Tibial nerve (tissue), 4 donors: Measurements from ENCODE around the gene MADD. TPM values are rescaled to one million over a fixed set of nuclear protein-coding genes. Genes with fewer than 3 reads are reported as not detected.

ENCODE experiments used
- DNase-seq, 2 donors: peaks; one replicate each; pipeline ENCODE4 v3.0.0-alpha.2; 2019; ENCODE audit warnings: low spot score in 2 of 2
- H3K27ac ChIP-seq, 4 donors: fragments of 200-600 bp; sonication (generic) in 3 of 4; one replicate each; pipeline ENCODE4 v1.5.1; 2017 to 2019; ENCODE audit warnings: mild to moderate bottlenecking in 1 of 4
- H3K27me3 ChIP-seq, 2 donors: fragments of 200-600 bp; sonication (generic) in 1 of 2; one replicate each; pipeline versions ENCODE4 v1.5.1 to v1.6.0; 2017 to 2019
- H3K36me3 ChIP-seq, 3 donors: fragments of 200-600 bp; sonication (generic); one replicate each; pipeline ENCODE4 v1.5.1; 2018 to 2019
- H3K4me1 ChIP-seq, 4 donors: fragments of 200-600 bp; sonication (generic) in 3 of 4; one replicate each; pipeline ENCODE4 v1.5.1; 2017 to 2019
- H3K4me3 ChIP-seq, 4 donors: fragments of 200-600 bp; sonication (generic) in 3 of 4; one replicate each; pipeline ENCODE4 v1.5.1; 2017 to 2019; ENCODE audit warnings: mild to moderate bottlenecking in 1 of 4, moderate library complexity in 1 of 4
- H3K9me3 ChIP-seq, 4 donors: fragments of 200-600 bp; sonication (generic) in 3 of 4; one replicate each; pipeline ENCODE4 v1.5.1; 2017 to 2019
- EP300 ChIP-seq, 2 donors: sonication (generic); formaldehyde crosslinking; IDR thresholded peaks; one replicate each; pipeline ENCODE4 v1.6.1; 2017; ENCODE audit warnings: antibody characterized with exemption in 2 of 2, mild to moderate bottlenecking in 1 of 2
- POLR2A ChIP-seq, 2 donors: fragments of 450-650 bp; IDR thresholded peaks; one replicate each; pipeline ENCODE4 v1.6.1; 2017; ENCODE audit warnings: antibody characterized with exemption in 2 of 2, mild to moderate bottlenecking in 2 of 2, moderate library complexity in 2 of 2
- WGBS, 2 donors: methylation state at CpG; one replicate each; pipeline ENCODE4 v1.1.5; 2018; 5-methylcytosine and 5-hydroxymethylcytosine counted together
- total RNA-seq, 4 donors: library from RNA; depleted of rRNA; stranded (reverse); fragments of >200 nt; gene quantifications; one replicate each; pipeline ENCODE4 v1.1.0, GENCODE V29; 2016
- TF ChIP-seq, protein P1 (sequence below), 5 experiments: fragments of 200-600 bp in 3 of 5; fragments of 450-650 bp in 2 of 5; sonication (generic) in 3 of 5; IDR thresholded peaks; one replicate each; pipeline ENCODE4 v1.5.1; 2016 to 2019; ENCODE audit warnings: antibody characterized with exemption in 5 of 5, mild to moderate bottlenecking in 3 of 5, moderate library complexity in 2 of 5

MADD gene
- total RNA-seq, 4 donors from 2014 or later: 41.9 to 68.0 (median 52.2) TPM

DNA sequence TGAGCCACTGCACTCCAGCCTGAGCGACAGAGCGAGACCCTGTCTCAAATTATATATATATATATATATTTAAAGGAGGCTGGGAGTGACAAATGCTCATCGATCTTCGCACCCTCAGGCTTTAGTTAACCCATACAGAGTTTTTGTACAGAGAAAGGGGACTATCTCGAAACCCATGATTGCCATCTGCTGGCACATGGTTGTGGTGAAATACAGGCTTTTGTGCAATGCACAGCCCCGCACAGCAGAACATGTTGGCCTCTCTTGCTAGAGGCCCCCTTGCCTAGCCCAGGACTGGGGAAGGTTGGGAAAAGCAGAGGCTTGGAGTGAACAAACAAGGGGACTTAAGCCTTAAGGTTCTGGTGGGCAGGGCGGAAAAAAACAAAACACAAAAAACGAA lies 78.9 kb downstream of the MADD start:
- Histone ChIP-seq H3K36me3 (no peaks in the 10 kb centered on the region), H3K9me3 (no peaks in the 10 kb centered on the region), H3K27ac (no peak overlapping the region), H3K4me1 (no peaks in the 10 kb centered on the region), H3K27me3 (no peaks in the 10 kb centered on the region), H3K4me3 (no peak overlapping the region)
- WGBS, 2 donors: 64 to 66% methylated on average over 8 of the region's 8 CpGs
- no peak for DNase-seq
- TF ChIP-seq POLR2A (IDR thresholded peaks at IDR 0.05) (no peak), EP300 (IDR thresholded peaks at IDR 0.05) (no peak)
- TF ChIP-seq, protein P1, sequence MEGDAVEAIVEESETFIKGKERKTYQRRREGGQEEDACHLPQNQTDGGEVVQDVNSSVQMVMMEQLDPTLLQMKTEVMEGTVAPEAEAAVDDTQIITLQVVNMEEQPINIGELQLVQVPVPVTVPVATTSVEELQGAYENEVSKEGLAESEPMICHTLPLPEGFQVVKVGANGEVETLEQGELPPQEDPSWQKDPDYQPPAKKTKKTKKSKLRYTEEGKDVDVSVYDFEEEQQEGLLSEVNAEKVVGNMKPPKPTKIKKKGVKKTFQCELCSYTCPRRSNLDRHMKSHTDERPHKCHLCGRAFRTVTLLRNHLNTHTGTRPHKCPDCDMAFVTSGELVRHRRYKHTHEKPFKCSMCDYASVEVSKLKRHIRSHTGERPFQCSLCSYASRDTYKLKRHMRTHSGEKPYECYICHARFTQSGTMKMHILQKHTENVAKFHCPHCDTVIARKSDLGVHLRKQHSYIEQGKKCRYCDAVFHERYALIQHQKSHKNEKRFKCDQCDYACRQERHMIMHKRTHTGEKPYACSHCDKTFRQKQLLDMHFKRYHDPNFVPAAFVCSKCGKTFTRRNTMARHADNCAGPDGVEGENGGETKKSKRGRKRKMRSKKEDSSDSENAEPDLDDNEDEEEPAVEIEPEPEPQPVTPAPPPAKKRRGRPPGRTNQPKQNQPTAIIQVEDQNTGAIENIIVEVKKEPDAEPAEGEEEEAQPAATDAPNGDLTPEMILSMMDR (IDR thresholded peaks at IDR 0.05): no peak

DNA sequence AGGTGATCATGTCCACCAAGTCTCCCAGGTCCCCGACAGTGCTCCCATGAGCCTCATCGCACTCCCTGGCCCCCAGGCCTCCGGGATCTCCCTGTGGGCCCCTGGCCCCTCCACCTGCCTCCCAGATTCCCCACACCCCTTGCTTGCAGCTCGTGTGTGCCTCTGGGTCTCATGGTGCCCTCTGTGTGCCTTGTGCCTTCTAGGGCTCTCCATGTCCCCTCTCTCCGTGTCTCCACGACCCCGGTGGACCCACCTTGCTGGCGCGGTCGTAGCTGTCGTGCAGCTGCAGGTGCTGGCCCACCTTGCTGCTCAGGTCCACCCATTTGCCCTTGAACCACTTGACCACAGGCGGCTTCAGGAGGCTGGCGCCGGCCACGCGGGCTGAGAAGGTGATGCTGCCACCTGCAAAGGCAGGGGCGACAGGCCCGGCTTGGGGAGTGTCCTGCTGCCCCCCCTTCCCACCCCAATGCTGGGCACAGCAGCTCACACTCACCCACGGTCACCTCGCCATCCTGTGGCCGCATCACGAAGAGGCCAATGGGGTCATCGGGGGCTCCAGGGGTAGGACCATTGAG lies 79.7 kb downstream of the MADD start:
- no peak for DNase-seq
- H3K9me3 ChIP-seq: no peaks in the 10 kb centered on the region
- 88 to 90% methylated on average over 23 of the region's 23 CpGs for WGBS, 2 donors

GRCh38 chr11:47350315-47350714 lies 80.4 kb downstream of the MADD start:
- 73 to 81% methylated on average over 5 to 6 of the region's 9 CpGs for WGBS, 2 donors
- H3K4me3 ChIP-seq: no peak overlapping the region
- H3K9me3 ChIP-seq: no peaks in the 10 kb centered on the region
- TF ChIP-seq, protein P1 (IDR thresholded peaks at IDR 0.05): no peak
- TF ChIP-seq POLR2A (IDR thresholded peaks at IDR 0.05) (no peak), EP300 (IDR thresholded peaks at IDR 0.05) (no peak)
- no peaks in the 10 kb centered on the region for H3K36me3 ChIP-seq
- peaks cover 0 to 9% (median 0%) of the 10 kb centered on the region in 4 donors for H3K4me1 ChIP-seq
- no peaks in the 10 kb centered on the region for H3K27me3 ChIP-seq
- H3K27ac ChIP-seq: no peak overlapping the region
- no peak for DNase-seq

More for the DNA sequence above, 79.7 kb downstream of the MADD start:
- no peaks in the 10 kb centered on the region for H3K36me3 ChIP-seq
- TF ChIP-seq, protein P1 (IDR thresholded peaks at IDR 0.05): no peak
- TF ChIP-seq POLR2A (IDR thresholded peaks at IDR 0.05) (no peak), EP300 (IDR thresholded peaks at IDR 0.05) (no peak)
- peaks cover 0 to 2% (median 0%) of the 10 kb centered on the region in 4 donors for H3K4me1 ChIP-seq
- no peaks in the 10 kb centered on the region for H3K27me3 ChIP-seq
- no peak overlapping the region for H3K27ac ChIP-seq
- no peak overlapping the region for H3K4me3 ChIP-seq

- WGBS, 2 donors: 78 to 81% methylated on average over 21 to 23 of the region's 29 CpGs
- H3K27ac ChIP-seq: no peak overlapping the region
- TF ChIP-seq EP300 (IDR thresholded peaks at IDR 0.05) (no peak), POLR2A (IDR thresholded peaks at IDR 0.05) (no peak)
- TF ChIP-seq, protein P1 (IDR thresholded peaks at IDR 0.05): no peak
Observed at GRCh38 chr11:47351156-47352126, 81.5 kb downstream of the MADD start.

GRCh38 chr11:47352556-47352955 lies 82.6 kb downstream of the MADD start, which contains the start of gene MYBPC3:
Gene MYBPC3, minus strand, starts transcription at chr11:47352702. Its CDS starts 55 bp downstream, at chr11:47352647.
- H3K9me3 ChIP-seq: no peaks in the 10 kb centered on the region
- WGBS, 2 donors: 77 to 91% methylated on average over 5 of the region's 5 CpGs
- no peak for TF ChIP-seq EP300 (IDR thresholded peaks at IDR 0.05)
- TF ChIP-seq, protein P1 (IDR thresholded peaks at IDR 0.05): no peak
- TF ChIP-seq POLR2A (IDR thresholded peaks at IDR 0.05): no peak
- H3K4me3 ChIP-seq: no peak within 1 kb of the TSS
- H3K27me3 ChIP-seq: no peaks in the 10 kb centered on the region
- H3K4me1 ChIP-seq: peaks cover 0 to 15% (median 0%) of the 10 kb centered on the region in 4 donors
- no peak for DNase-seq
- no peak within 1 kb of the TSS for H3K27ac ChIP-seq
- H3K36me3 ChIP-seq: no peaks in the 10 kb centered on the region

More at GRCh38 chr11:47351156-47352126, 81.5 kb downstream of the MADD start:
- Histone ChIP-seq H3K36me3 (no peaks in the 10 kb centered on the region), H3K9me3 (no peaks in the 10 kb centered on the region), H3K4me3 (no peak overlapping the region), H3K27me3 (no peaks in the 10 kb centered on the region), H3K4me1 (peaks cover 0 to 15% (median 0%) of the 10 kb centered on the region in 4 donors)
- DNase-seq: no peak
